Peyer's patch (tissue), 4 donors: ENCODE data around the gene CFAP77. TPM values are rescaled to one million over a fixed set of nuclear protein-coding genes. Genes with fewer than 3 reads are reported as not detected.

ENCODE experiments used
- DNase-seq, 3 donors: peaks; one replicate each; pipeline ENCODE4 v3.0.0-alpha.2; 2017 to 2019
- H3K27ac ChIP-seq, 4 donors: fragments of 200-600 bp; sonication (generic); one replicate each; pipeline ENCODE4 v1.5.1; 2016 to 2019
- H3K27me3 ChIP-seq, 2 donors: fragments of 200-600 bp; sonication (generic); one replicate each; pipeline ENCODE4 v1.5.1; 2019
- H3K36me3 ChIP-seq, 3 donors: fragments of 200-600 bp; sonication (generic); one replicate each; pipeline ENCODE4 v1.5.1; 2016 to 2019
- H3K4me1 ChIP-seq, 4 donors: fragments of 200-600 bp; sonication (generic); one replicate each; pipeline ENCODE4 v1.5.1; 2016 to 2019
- H3K4me3 ChIP-seq, 4 donors: fragments of 200-600 bp; sonication (generic); 1 replicate in 3 of 4; 2 replicates in 1 of 4; pipeline ENCODE4 v1.5.1; 2016 to 2019; ENCODE audit warnings: mild to moderate bottlenecking in 1 of 4
- H3K9me3 ChIP-seq, 4 donors: fragments of 200-600 bp; sonication (generic); one replicate each; pipeline ENCODE4 v1.5.1; 2016 to 2019; ENCODE audit warnings: mild to moderate bottlenecking in 1 of 4
- CTCF ChIP-seq, 6 experiments: fragments of 450-650 bp in 4 of 6; fragments of 200-600 bp in 2 of 6; sonication (generic) in 1 of 6; IDR thresholded peaks; one replicate each; pipeline ENCODE4 v1.5.1; 2017 to 2019; ENCODE audit warnings: antibody characterized with exemption in 6 of 6, mild to moderate bottlenecking in 3 of 6, moderate library complexity in 1 of 6
- POLR2A ChIP-seq, 2 donors: fragments of 450-650 bp; IDR thresholded peaks; one replicate each; pipeline ENCODE4 v1.5.1; 2017; ENCODE audit warnings: antibody characterized with exemption in 2 of 2, mild to moderate bottlenecking in 2 of 2, moderate library complexity in 2 of 2
- total RNA-seq, 4 donors: library from RNA; depleted of rRNA; stranded (reverse); fragments of >200 nt; gene quantifications; one replicate each; pipeline ENCODE4 v1.1.0, GENCODE V29; 2016

CFAP77 gene
- total RNA-seq, 4 donors from 2014 or later = not detected

GRCh38 chr9:132592451-132592850 lies 182.4 kb downstream of the CFAP77 start:
- no peaks in the 10 kb centered on the region for H3K9me3 ChIP-seq
- H3K4me3 ChIP-seq = no peak overlapping the region
- no peak for TF ChIP-seq CTCF (IDR thresholded peaks at IDR 0.05)
- no peak for TF ChIP-seq POLR2A (IDR thresholded peaks at IDR 0.05)
- peaks cover 0 to 36% of the 10 kb centered on the region in 2 donors for H3K27me3 ChIP-seq
- H3K36me3 ChIP-seq = peaks cover 0 to 9% (median 0%) of the 10 kb centered on the region in 3 donors
- H3K27ac ChIP-seq = no peak overlapping the region
- H3K4me1 ChIP-seq = peaks cover 0 to 17% (median 2%) of the 10 kb centered on the region in 4 donors
- no peak for DNase-seq

- Histone ChIP-seq H3K27me3 (peaks cover 0 to 16% of the 10 kb centered on the region in 2 donors), H3K9me3 (no peaks in the 10 kb centered on the region), H3K4me1 (peaks cover 0 to 14% (median 2%) of the 10 kb centered on the region in 4 donors), H3K27ac (no peak overlapping the region), H3K4me3 (no peak overlapping the region), H3K36me3 (peaks cover 0 to 9% (median 0%) of the 10 kb centered on the region in 3 donors)
- DNase-seq = no peak
- TF ChIP-seq CTCF (IDR thresholded peaks at IDR 0.05) (no peak), POLR2A (IDR thresholded peaks at IDR 0.05) (no peak)
These were observed 184.4 kb downstream of the CFAP77 start for GRCh38 chr9:132594412-132594811.

- H3K4me3 ChIP-seq = no peak overlapping the region
- peaks cover 0 to 5% (median 2%) of the 10 kb centered on the region in 4 donors for H3K4me1 ChIP-seq
- H3K36me3 ChIP-seq = peaks cover 0 to 12% (median 0%) of the 10 kb centered on the region in 3 donors
- TF ChIP-seq POLR2A (IDR thresholded peaks at IDR 0.05) (no peak), CTCF (IDR thresholded peaks at IDR 0.05) (no peak)
- no peaks in the 10 kb centered on the region for H3K9me3 ChIP-seq
- no peak for DNase-seq
- no peak overlapping the region for H3K27ac ChIP-seq
- H3K27me3 ChIP-seq = peaks cover 0 to 7% of the 10 kb centered on the region in 2 donors
These were observed 185.3 kb downstream of the CFAP77 start for GRCh38 chr9:132595319-132595718.

- H3K36me3 ChIP-seq = peaks cover 0 to 21% (median 0%) of the 10 kb centered on the region in 3 donors
- no peak overlapping the region for H3K27ac ChIP-seq
- TF ChIP-seq POLR2A (IDR thresholded peaks at IDR 0.05) = no peak
- TF ChIP-seq CTCF (IDR thresholded peaks at IDR 0.05) = no peak
These were observed 186.2 kb downstream of the CFAP77 start for GRCh38 chr9:132596200-132596599.

GRCh38 chr9:132597073-132597775 lies 187.2 kb downstream of the CFAP77 start:
- H3K4me3 ChIP-seq = no peak overlapping the region
- TF ChIP-seq POLR2A (IDR thresholded peaks at IDR 0.05) (no peak), CTCF (IDR thresholded peaks at IDR 0.05) (no peak)
- H3K36me3 ChIP-seq = peaks cover 0 to 31% (median 0%) of the 10 kb centered on the region in 3 donors
- no peak overlapping the region for H3K27ac ChIP-seq
- no peaks in the 10 kb centered on the region for H3K27me3 ChIP-seq
- H3K4me1 ChIP-seq = no peaks in the 10 kb centered on the region
- no peaks in the 10 kb centered on the region for H3K9me3 ChIP-seq
- no peak for DNase-seq

More at GRCh38 chr9:132596200-132596599, 186.2 kb downstream of the CFAP77 start:
- Histone ChIP-seq H3K27me3 (no peaks in the 10 kb centered on the region), H3K4me3 (no peak overlapping the region), H3K9me3 (no peaks in the 10 kb centered on the region), H3K4me1 (no peaks in the 10 kb centered on the region)
- no peak for DNase-seq
